GM12878 (cell line): ENCODE measurements around the gene GALNTL6. TPM values are rescaled to one million over a fixed set of nuclear protein-coding genes. Genes with fewer than 3 reads are reported as not detected.

Experiments used
- ATAC-seq: fragments of 200-7000 bp; cut with Tn5 transposase; 3 replicates; pipeline ENCODE4 v1.9.1; 2020; ENCODE audit warnings: mild to moderate bottlenecking, moderate library complexity
- BruUV-seq: library from RNA; stranded (reverse); fragments of 400-500 nt; replicated peaks from 2 replicates; lab custom pipeline; 2021; lab: Mats Ljungman, UMichigan
- CTCF ChIA-PET: fragments of 300-600 bp; sonication (Branson Sonifier 250); formaldehyde crosslinking; extraction: SDS; loops from one replicate; lab custom pipeline; 2021; ENCODE audit warnings: inconsistent platforms; lab: Yijun Ruan, JAX
- POLR2A ChIA-PET: fragments of 350-600 bp; formaldehyde crosslinking; extraction: SDS; loops from one replicate; lab custom pipeline; 2021; ENCODE audit warnings: inconsistent platforms; lab: Charles Lee
- RAD21 ChIA-PET: fragments of 300-600 bp; sonication (Branson Sonifier 250); formaldehyde crosslinking; loops from one replicate; lab custom pipeline; 2023; ENCODE audit warnings: antibody characterized with exemption; ENCODE audit not compliant: unreplicated experiment; lab: Charles Lee
- SMC1A ChIA-PET: fragments of 300-600 bp; sonication (Branson Sonifier 250); formaldehyde crosslinking; loops from one replicate; lab custom pipeline; 2023; ENCODE audit not compliant: unreplicated experiment, uncharacterized antibody; lab: Charles Lee
- DNase-seq: peaks from one replicate; pipeline ENCODE4 v3.0.0-alpha.2; 2011; ENCODE audit warnings: low read depth, low spot score
- FAIRE-seq: peaks from 3 replicates; lab custom pipeline; 2011; peaks lifted over from hg19 to GRCh38; lab: Jason Lieb, UNC
- H2AFZ ChIP-seq: 2 replicates; pipeline ENCODE4 v1.6.0; 2011; ENCODE audit warnings: low read depth, low read length, control low read depth; ENCODE audit not compliant: control insufficient read depth
- H3K27ac ChIP-seq: 2 replicates; pipeline ENCODE4 v1.5.1; 2011; ENCODE audit warnings: control low read depth; ENCODE audit not compliant: control insufficient read depth, insufficient read depth
- H3K27me3 ChIP-seq, 2 experiments: replicated peaks in 1 of 2; 2 replicates each; pipeline versions ENCODE4 v1.6.0 to v1.6.1; 2011; ENCODE audit warnings: low read length in 1 of 2; ENCODE audit not compliant: control insufficient read depth in 2 of 2, insufficient read depth in 2 of 2
- H3K36me3 ChIP-seq, 2 experiments: 2 replicates each; pipeline ENCODE4 v1.5.1; 2011; ENCODE audit warnings: low read length in 1 of 2; ENCODE audit not compliant: control insufficient read depth in 2 of 2, insufficient read depth in 2 of 2
- H3K4me1 ChIP-seq: 2 replicates; pipeline ENCODE4 v1.6.1; 2011; ENCODE audit warnings: mild to moderate bottlenecking, low read length, moderate library complexity, mixed read lengths; ENCODE audit not compliant: control insufficient read depth, insufficient read depth
- H3K4me2 ChIP-seq: 2 replicates; pipeline ENCODE4 v1.6.0; 2011; ENCODE audit warnings: control low read depth; ENCODE audit not compliant: control insufficient read depth, insufficient read depth
- H3K4me3 ChIP-seq: fragments of 200-600 bp; sonication (generic); 2 replicates; pipeline ENCODE4 v1.5.1; 2016
- H3K79me2 ChIP-seq: 2 replicates; pipeline ENCODE4 v1.6.0; 2011; ENCODE audit warnings: low read length; ENCODE audit not compliant: control insufficient read depth, insufficient read depth
- H3K9ac ChIP-seq: 2 replicates; pipeline ENCODE4 v1.8.0; 2011; ENCODE audit warnings: low read length, control low read depth, mixed read lengths; ENCODE audit not compliant: control insufficient read depth, insufficient read depth
- H3K9me3 ChIP-seq: replicated peaks from 3 replicates; pipeline ENCODE4 v1.5.1; 2011; ENCODE audit warnings: mild to moderate bottlenecking, low read length; ENCODE audit not compliant: control insufficient read depth, insufficient read depth
- H4K20me1 ChIP-seq: 2 replicates; pipeline ENCODE4 v1.6.0; 2011; ENCODE audit not compliant: control insufficient read depth, insufficient read depth
- CBX5 ChIP-seq: sonication (generic); IDR thresholded peaks from 2 replicates; pipeline ENCODE4 v1.6.1; 2016; ENCODE audit warnings: low read depth, moderate library complexity, mild to moderate bottlenecking, inconsistent platforms
- CTCF ChIP-seq, 3 experiments: IDR thresholded peaks in 2 of 3; conservative IDR thresholded peaks in 1 of 3; 2 replicates each; pipeline ENCODE4 v1.5.1; 2011; ENCODE audit warnings: low read depth in 3 of 3, low read length in 3 of 3, mild to moderate bottlenecking in 3 of 3, control low read depth in 2 of 3, moderate library complexity in 2 of 3, inconsistent platforms in 1 of 3, mixed read lengths in 1 of 3; ENCODE audit not compliant: control insufficient read depth in 2 of 3, insufficient read depth in 1 of 3; ENCODE audit errors: extremely low read depth in 1 of 3
- HCFC1 ChIP-seq: fragments of 150-350 bp; IDR thresholded peaks from 2 replicates; pipeline ENCODE4 v1.6.1; 2014; ENCODE audit warnings: low read length
- IRF5 ChIP-seq: fragments of 450-650 bp; IDR thresholded peaks from 2 replicates; pipeline ENCODE4 v1.6.1; 2017; ENCODE audit warnings: borderline replicate concordance
- JUND ChIP-seq: IDR thresholded peaks from 2 replicates; pipeline ENCODE4 v1.6.1; 2012; ENCODE audit warnings: low read depth, mild to moderate bottlenecking, low read length, improper control_type of control experiment, moderate library complexity
- MEF2B ChIP-seq: fragments of 450-650 bp; IDR thresholded peaks from 2 replicates; pipeline ENCODE4 v1.6.1; 2018; ENCODE audit warnings: mild to moderate bottlenecking, moderate library complexity; ENCODE audit not compliant: partially characterized antibody, poor library complexity, severe bottlenecking
- MLLT1 ChIP-seq: fragments of 450-650 bp; IDR thresholded peaks from 2 replicates; pipeline ENCODE4 v1.6.1; 2016; ENCODE audit warnings: mild to moderate bottlenecking
- REST ChIP-seq: IDR thresholded peaks from 2 replicates; pipeline ENCODE4 v1.6.1; 2012; ENCODE audit warnings: mild to moderate bottlenecking, low read depth, low read length
- SMARCA5 ChIP-seq: fragments of 450-650 bp; IDR thresholded peaks from 2 replicates; pipeline ENCODE4 v1.6.1; 2017; ENCODE audit warnings: mild to moderate bottlenecking
- SPI1 ChIP-seq: IDR thresholded peaks from 2 replicates; pipeline ENCODE4 v1.6.1; 2011; ENCODE audit warnings: low read depth, mild to moderate bottlenecking, low read length, moderate library complexity, borderline replicate concordance; ENCODE audit not compliant: insufficient read depth
- SUZ12 ChIP-seq: fragments of 200-600 bp; sonication (generic); IDR thresholded peaks from one replicate; pipeline ENCODE4 v1.6.1; 2018; ENCODE audit warnings: antibody characterized with exemption, mild to moderate bottlenecking; ENCODE audit not compliant: unreplicated experiment
- TCF12 ChIP-seq: IDR thresholded peaks from 2 replicates; pipeline ENCODE4 v1.6.1; 2011; ENCODE audit warnings: low read depth, mild to moderate bottlenecking, low read length
- ZNF24 ChIP-seq: fragments of 450-650 bp; IDR thresholded peaks from 2 replicates; pipeline ENCODE4 v1.6.1; 2017; ENCODE audit warnings: antibody characterized with exemption, mild to moderate bottlenecking
- ZNF274 ChIP-seq: IDR thresholded peaks from one replicate; pipeline ENCODE4 v1.8.0; 2011; ENCODE audit not compliant: insufficient read length, insufficient read depth
- WGBS: methylation state at CpG from one replicate; pipeline ENCODE4 v1.1.6; 2016; ENCODE audit warnings: low lambda C conversion rate; ENCODE audit not compliant: insufficient replicate concordance, insufficient coverage; ENCODE audit errors: missing lambda C conversion rate; 5-methylcytosine and 5-hydroxymethylcytosine counted together
- in situ Hi-C: fragments of 300-500 bp; cut with MboI; formaldehyde crosslinking; loops from 9 replicates; pipeline ENCODE4 v1.14.3; 2018; ENCODE audit warnings: mixed read lengths
- intact Hi-C: fragments of 100-400 bp; cut with micrococcal nuclease; formaldehyde crosslinking; loops from one replicate; pipeline ENCODE4 v1.14.2; 2022; ENCODE audit not compliant: unreplicated experiment
- polyA plus RNA-seq, 11 experiments: library from polyadenylated mRNA; depleted of rRNA in 4 of 11; unstranded in 6 of 11; stranded (reverse) in 5 of 11; fragments of >200 nt; fragmentation: Nextera tagmentation in 4 of 11; fragmentation: Illumina TruSeq in 1 of 11; extraction: Ambion mirVana in 4 of 11; extraction: Trizol in 1 of 11; gene quantifications; 1 replicate in 1 of 11; 2 replicates in 10 of 11; pipeline versions ENCODE4 v1.2.1 to v1.2.3, GENCODE V29; 2011 to 2016; ENCODE audit warnings: inconsistent platforms in 2 of 11, missing spikeins in 2 of 11, low read depth in 1 of 11
- total RNA-seq, 4 experiments: library from RNA; depleted of rRNA in 3 of 4; stranded (reverse); fragments of >200 nt in 3 of 4; fragmentation: Illumina TruSeq in 1 of 4; extraction: Trizol in 1 of 4; gene quantifications; 2 replicates each; pipeline versions ENCODE4 v1.2.1 to v1.2.3, GENCODE V29; 2013 to 2021

The GALNTL6 gene
- total and polyA plus RNA-seq, 10 of the 15 experiments (the other 5 are each of a cell fraction or from before 2014, with no cell fraction given) = 0.01 to 0.29 TPM; not detected in 8

DNA sequence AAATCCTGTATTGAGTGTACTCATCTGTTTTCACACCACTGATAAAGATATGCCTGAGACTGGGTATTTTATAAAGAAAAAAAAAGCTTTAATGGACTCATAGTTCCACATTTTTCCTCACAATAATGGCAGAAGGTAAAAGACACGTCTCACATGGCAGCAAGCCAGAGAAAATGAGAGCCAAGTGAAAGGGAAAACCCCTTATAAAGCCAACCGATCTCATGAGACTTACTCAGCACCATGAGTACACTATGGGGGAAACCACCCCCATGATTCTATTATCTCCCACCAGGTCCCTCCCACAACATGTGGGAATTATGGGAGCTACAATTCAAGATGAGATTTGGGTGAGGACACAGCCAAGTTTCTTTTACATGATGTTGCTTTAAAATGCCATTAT is 171.9 kb downstream of the GALNTL6 start (continued):
- TF ChIP-seq CTCF (IDR thresholded peaks at IDR 0.05 in 2 of 3, conservative IDR thresholded peaks at IDR 0.05 in 1 of 3; ENCODE audit: control insufficient read depth in 2 of 3, extremely low read depth in 1 of 3, insufficient read depth in 1 of 3, low read depth in 3 of 3, low read length in 3 of 3) = no peak
- TF ChIP-seq SUZ12 = no peak
- TF ChIP-seq, all 136 proteins: peak for 0

DNA sequence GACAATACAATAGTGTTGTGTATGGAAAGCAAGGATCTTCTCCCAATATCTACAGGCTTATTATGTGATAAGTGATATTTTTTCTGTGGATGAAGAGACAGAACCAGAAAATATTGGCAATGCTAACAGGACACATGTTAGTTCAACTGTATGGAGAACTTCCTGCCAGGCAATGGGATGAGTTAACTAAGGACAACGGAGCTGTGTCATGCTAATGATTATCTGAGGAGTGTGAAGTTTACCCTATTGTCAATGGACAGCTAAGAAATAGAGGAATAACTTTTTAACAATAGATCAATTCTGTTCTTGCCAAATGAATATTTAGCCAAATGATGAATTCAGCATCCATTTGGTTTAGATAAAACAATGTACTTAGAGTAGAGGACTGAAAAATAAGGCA is 180.0 kb downstream of the GALNTL6 start:
- RAD21 ChIA-PET = no interaction called here
- H3K9me3 ChIP-seq = no peaks in the 10 kb centered on the region
- no peak for FAIRE-seq

More for the DNA sequence above, 180.0 kb downstream of the GALNTL6 start:
- Histone ChIP-seq H4K20me1 (no peaks in the 10 kb centered on the region), H2AFZ (no peak overlapping the region), H3K4me1 (no peaks in the 10 kb centered on the region), H3K36me3 (no peaks in the 10 kb centered on the region), H3K9ac (no peak overlapping the region), H3K4me2 (no peak overlapping the region), H3K27me3 (no peaks in the 10 kb centered on the region), H3K4me3 (no peak overlapping the region), H3K27ac (no peak overlapping the region), H3K79me2 (no peaks in the 10 kb centered on the region)
- ATAC-seq (no peak), DNase-seq (no peak)
- ChIA-PET CTCF (interaction anchor here (0.6 kb wide), 1 partner anchor 338 kb away, joined by 4 read pairs; no protein-coding TSS in a partner anchor), POLR2A (no interaction called here), SMC1A (interaction anchor here (1.1 kb wide), 1 partner anchor 10 kb away, joined by 3 read pairs; no protein-coding TSS in a partner anchor)
- WGBS = 75% methylated on average over 1 of the region's 1 CpG
- no TSS peak for BruUV-seq
- intact Hi-C loops (no loop called here), in situ Hi-C loops (no loop called here)
- TF ChIP-seq ZNF24 = no peak
- TF ChIP-seq SPI1 = no peak
- no peak for TF ChIP-seq ZNF274
- no peak for TF ChIP-seq TCF12
- TF ChIP-seq MLLT1 = no peak
- TF ChIP-seq SMARCA5 = no peak
- TF ChIP-seq IRF5 = no peak
- no peak for TF ChIP-seq MEF2B
- no peak for TF ChIP-seq HCFC1
- TF ChIP-seq JUND = no peak
- no peak for TF ChIP-seq CBX5
- no peak for TF ChIP-seq REST
- TF ChIP-seq, all 136 proteins: peak for 0
